Mesenchymal stem cell (in vitro differentiated cells and primary cell): ENCODE measurements around the gene HERC3.

ENCODE experiments used
- DNase-seq: peaks from one replicate; pipeline ENCODE4 v3.0.0-alpha.2; 2013
- H2AFZ ChIP-seq: one replicate; pipeline ENCODE4 v1.6.1; 2013; ENCODE audit warnings: low read depth, mild to moderate bottlenecking, control low read depth, inconsistent platforms, low read length, moderate library complexity
- H2AK5ac ChIP-seq: 2 replicates; pipeline ENCODE4 v1.6.1; 2013; ENCODE audit warnings: low read length, moderate library complexity, mild to moderate bottlenecking, inconsistent platforms; ENCODE audit not compliant: severe bottlenecking
- H2BK120ac ChIP-seq: one replicate; pipeline ENCODE4 v1.6.1; 2013; ENCODE audit warnings: low read depth, mild to moderate bottlenecking, inconsistent platforms, low read length, moderate library complexity
- H2BK12ac ChIP-seq, 2 experiments: one replicate each; pipeline ENCODE4 v1.6.1; 2013; ENCODE audit warnings: inconsistent platforms in 2 of 2, low read length in 2 of 2, mild to moderate bottlenecking in 2 of 2, moderate library complexity in 2 of 2, control low read depth in 1 of 2
- H2BK15ac ChIP-seq: one replicate; pipeline ENCODE4 v1.6.1; 2013; ENCODE audit warnings: mild to moderate bottlenecking, low read depth, inconsistent platforms; ENCODE audit not compliant: poor library complexity, severe bottlenecking
- H2BK5ac ChIP-seq: 2 replicates; pipeline ENCODE4 v1.6.1; 2013; ENCODE audit warnings: low read depth, mild to moderate bottlenecking, low read length, control low read depth, inconsistent platforms; ENCODE audit not compliant: poor library complexity, severe bottlenecking
- H3K14ac ChIP-seq, 2 experiments: one replicate each; pipeline ENCODE4 v1.6.1; 2013; ENCODE audit warnings: inconsistent platforms in 2 of 2, low read length in 2 of 2, control low read depth in 1 of 2, mild to moderate bottlenecking in 1 of 2, moderate library complexity in 1 of 2
- H3K18ac ChIP-seq, 2 experiments: one replicate each; pipeline ENCODE4 v1.6.1; 2013; ENCODE audit warnings: inconsistent platforms in 2 of 2, low read length in 2 of 2, control low read depth in 1 of 2, low read depth in 1 of 2, mild to moderate bottlenecking in 1 of 2
- H3K23ac ChIP-seq, 2 experiments: one replicate each; pipeline ENCODE4 v1.6.1; 2013; ENCODE audit warnings: inconsistent platforms in 2 of 2, low read length in 2 of 2, mild to moderate bottlenecking in 2 of 2, moderate library complexity in 2 of 2, control low read depth in 1 of 2
- H3K27ac ChIP-seq: 2 replicates; pipeline ENCODE4 v1.5.1; 2013; ENCODE audit warnings: mild to moderate bottlenecking, moderate library complexity, low read length, control low read depth, inconsistent platforms; ENCODE audit not compliant: poor library complexity, severe bottlenecking
- H3K27me3 ChIP-seq, 2 experiments: 2 replicates each; pipeline versions ENCODE4 v1.6.1 to v1.7.0; 2013; ENCODE audit warnings: low read length in 2 of 2, mild to moderate bottlenecking in 2 of 2, moderate library complexity in 2 of 2, control low read depth in 1 of 2, inconsistent platforms in 1 of 2; ENCODE audit not compliant: control insufficient read depth in 1 of 2, insufficient read depth in 1 of 2
- H3K36me3 ChIP-seq, 2 experiments: 2 replicates each; pipeline versions ENCODE4 v1.6.1 to v1.7.0; 2013; ENCODE audit warnings: low read length in 2 of 2, control low read depth in 1 of 2, inconsistent platforms in 1 of 2, low read depth in 1 of 2, mild to moderate bottlenecking in 1 of 2; ENCODE audit not compliant: insufficient read depth in 2 of 2, control insufficient read depth in 1 of 2
- H3K4ac ChIP-seq, 2 experiments: one replicate each; pipeline ENCODE4 v1.6.1; 2013; ENCODE audit warnings: inconsistent platforms in 2 of 2, low read length in 2 of 2, mild to moderate bottlenecking in 2 of 2, moderate library complexity in 2 of 2, control low read depth in 1 of 2, low read depth in 1 of 2
- H3K4me1 ChIP-seq: 2 replicates; pipeline ENCODE4 v1.6.1; 2013; ENCODE audit warnings: low read depth, low read length, control low read depth; ENCODE audit not compliant: control insufficient read depth, insufficient read depth
- H3K4me2 ChIP-seq: 2 replicates; pipeline ENCODE4 v1.6.1; 2013; ENCODE audit warnings: low read length, mild to moderate bottlenecking, inconsistent platforms; ENCODE audit not compliant: poor library complexity, severe bottlenecking
- H3K4me3 ChIP-seq, 2 experiments: 2 replicates each; pipeline versions ENCODE4 v1.5.1 to v1.7.0; 2013; ENCODE audit warnings: low read length in 2 of 2, mild to moderate bottlenecking in 2 of 2, control low read depth in 1 of 2, low read depth in 1 of 2; ENCODE audit not compliant: insufficient read depth in 1 of 2
- H3K79me1 ChIP-seq: replicated peaks from 2 replicates; pipeline ENCODE4 v1.6.1; 2013; ENCODE audit warnings: mild to moderate bottlenecking, control low read depth, low read length, inconsistent platforms; ENCODE audit not compliant: poor library complexity, severe bottlenecking
- H3K9ac ChIP-seq: 2 replicates; pipeline ENCODE4 v1.7.0; 2013; ENCODE audit warnings: mild to moderate bottlenecking, low read length, moderate library complexity
- H3K9me3 ChIP-seq: 2 replicates; pipeline ENCODE4 v1.7.0; 2013; ENCODE audit warnings: mild to moderate bottlenecking, low read length; ENCODE audit not compliant: control insufficient read depth
- H4K8ac ChIP-seq: one replicate; pipeline ENCODE4 v1.6.1; 2013; ENCODE audit warnings: inconsistent platforms, mild to moderate bottlenecking, low read length, moderate library complexity
- H4K91ac ChIP-seq: one replicate; pipeline ENCODE4 v1.6.1; 2013; ENCODE audit warnings: mild to moderate bottlenecking, low read length, inconsistent platforms
- WGBS: methylation state at CpG from one replicate; pipeline ENCODE4 v1.1.7; 2013; ENCODE audit warnings: mixed read lengths; 5-methylcytosine and 5-hydroxymethylcytosine counted together

Gene HERC3

DNA sequence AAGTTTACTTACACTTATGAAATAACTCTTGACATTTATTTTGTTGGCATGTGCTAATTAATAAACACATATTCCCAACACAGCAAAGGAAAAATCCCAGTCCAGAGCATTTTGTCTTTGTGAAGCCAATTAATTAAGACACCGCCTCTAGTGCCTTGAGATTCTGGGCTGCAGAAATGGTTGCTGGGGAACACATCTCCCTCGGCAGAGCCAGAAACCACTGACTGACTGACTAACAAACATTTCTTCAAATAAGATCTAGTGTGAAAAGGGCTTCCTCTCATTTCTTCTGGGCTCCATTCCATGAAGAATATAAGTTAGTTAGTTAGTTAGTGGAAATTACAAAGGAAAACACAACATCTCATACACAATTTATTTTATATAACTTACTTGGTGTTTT, 133.7 kb downstream of the HERC3 start:
- no peak overlapping the region for H3K9ac ChIP-seq
- H3K4me1 ChIP-seq = no peaks in the 10 kb centered on the region
- no peak for DNase-seq
- H3K27ac ChIP-seq = no peak overlapping the region
- H3K36me3 ChIP-seq = peaks cover 32 to 85% of the 10 kb centered on the region in 2 experiments
- WGBS = 85% methylated on average over 2 of the region's 2 CpGs
- H3K18ac ChIP-seq = no peak overlapping the region
- H3K4me3 ChIP-seq = no peak overlapping the region
- no peak overlapping the region for H2BK15ac ChIP-seq
- no peak overlapping the region for H2BK5ac ChIP-seq
- H3K79me1 ChIP-seq = no peaks in the 10 kb centered on the region
- H3K4ac ChIP-seq = no peak overlapping the region
- no peak overlapping the region for H2BK12ac ChIP-seq
- H3K4me2 ChIP-seq = no peak overlapping the region
- H4K8ac ChIP-seq = no peak overlapping the region
- no peak overlapping the region for H2AK5ac ChIP-seq
- no peaks in the 10 kb centered on the region for H3K27me3 ChIP-seq
- no peak overlapping the region for H3K23ac ChIP-seq
- H2BK120ac ChIP-seq = no peak overlapping the region
- no peak overlapping the region for H3K14ac ChIP-seq
- H4K91ac ChIP-seq = no peak overlapping the region
- no peak overlapping the region for H2AFZ ChIP-seq
- H3K9me3 ChIP-seq = no peaks in the 10 kb centered on the region

DNA sequence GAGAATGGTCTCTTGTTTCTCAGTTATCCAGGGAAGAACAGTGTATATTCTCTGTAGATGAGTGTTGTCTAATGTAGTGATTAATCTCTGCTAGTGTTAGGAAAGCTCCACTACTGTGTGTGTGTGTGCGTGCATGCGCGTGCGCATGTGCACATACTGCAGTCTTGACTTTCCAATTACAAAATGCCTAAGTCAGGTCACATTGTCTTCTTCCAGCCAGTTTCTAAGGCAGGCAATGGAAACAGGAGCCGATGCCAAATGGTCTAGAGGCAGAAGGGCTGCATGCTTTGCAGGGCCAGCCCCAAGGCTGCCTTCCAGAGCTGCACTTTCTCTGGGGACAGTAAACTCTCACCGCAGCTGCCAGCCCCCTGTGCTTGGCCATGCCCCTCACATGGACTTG, 135.9 kb downstream of the HERC3 start:
- Histone ChIP-seq H3K9me3 (no peaks in the 10 kb centered on the region), H2AFZ (no peak overlapping the region), H2BK5ac (no peak overlapping the region), H2AK5ac (no peak overlapping the region), H3K36me3 (peaks cover 27 to 81% of the 10 kb centered on the region in 2 experiments), H4K8ac (no peak overlapping the region), H3K14ac (no peak overlapping the region), H3K27ac (no peak overlapping the region), H3K9ac (no peak overlapping the region), H2BK120ac (no peak overlapping the region), H3K4me1 (no peaks in the 10 kb centered on the region), H4K91ac (no peak overlapping the region), H3K79me1 (no peaks in the 10 kb centered on the region), H3K4ac (no peak overlapping the region), H2BK12ac (no peak overlapping the region), H3K4me3 (no peak overlapping the region), H3K23ac (no peak overlapping the region), H2BK15ac (no peak overlapping the region), H3K27me3 (no peaks in the 10 kb centered on the region), H3K18ac (no peak overlapping the region), H3K4me2 (no peak overlapping the region)
- 96% methylated on average over 6 of the region's 6 CpGs for WGBS
- DNase-seq = no peak

DNA sequence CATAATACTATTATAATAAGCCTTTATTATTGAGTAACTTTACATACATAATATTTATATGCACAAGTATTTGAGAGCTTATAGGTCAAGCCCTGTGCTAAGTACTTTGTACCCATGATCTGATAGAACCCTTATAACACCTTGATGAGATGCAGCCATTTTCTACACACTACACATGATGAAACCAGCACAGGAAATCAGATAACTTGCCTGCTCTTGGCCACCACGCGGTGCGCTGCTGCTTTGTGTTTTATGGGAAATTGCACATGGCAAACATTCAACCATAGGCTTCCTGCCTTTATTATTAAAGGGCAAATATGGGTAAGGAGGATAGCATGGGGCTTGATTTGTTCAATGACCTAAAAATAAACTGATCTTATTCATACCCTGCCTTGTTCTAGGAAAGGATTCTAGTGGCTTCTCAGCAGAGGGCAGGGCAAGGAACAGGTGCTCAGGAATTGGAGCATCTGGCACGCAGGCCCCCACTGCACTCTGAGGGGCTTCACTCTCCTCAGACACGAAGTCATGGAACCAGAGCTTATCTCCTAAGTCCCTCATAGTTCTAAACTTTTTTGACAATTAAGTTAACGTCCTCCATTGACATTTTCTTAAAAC, 137.0 kb downstream of the HERC3 start:
- Histone ChIP-seq H2BK120ac (no peak overlapping the region), H2BK12ac (no peak overlapping the region), H3K79me1 (no peaks in the 10 kb centered on the region), H3K27me3 (no peaks in the 10 kb centered on the region), H3K4ac (no peak overlapping the region), H2BK5ac (no peak overlapping the region), H3K4me2 (no peak overlapping the region), H3K4me1 (no peaks in the 10 kb centered on the region), H3K18ac (no peak overlapping the region), H2AFZ (no peak overlapping the region), H3K27ac (no peak overlapping the region), H3K36me3 (peaks cover 25 to 74% of the 10 kb centered on the region in 2 experiments), H2BK15ac (no peak overlapping the region), H2AK5ac (no peak overlapping the region), H4K8ac (no peak overlapping the region), H3K14ac (no peak overlapping the region), H4K91ac (no peak overlapping the region), H3K9ac (no peak overlapping the region), H3K9me3 (no peaks in the 10 kb centered on the region), H3K23ac (no peak overlapping the region), H3K4me3 (no peak overlapping the region)
- DNase-seq = no peak
- 100% methylated on average over 6 of the region's 6 CpGs for WGBS

DNA sequence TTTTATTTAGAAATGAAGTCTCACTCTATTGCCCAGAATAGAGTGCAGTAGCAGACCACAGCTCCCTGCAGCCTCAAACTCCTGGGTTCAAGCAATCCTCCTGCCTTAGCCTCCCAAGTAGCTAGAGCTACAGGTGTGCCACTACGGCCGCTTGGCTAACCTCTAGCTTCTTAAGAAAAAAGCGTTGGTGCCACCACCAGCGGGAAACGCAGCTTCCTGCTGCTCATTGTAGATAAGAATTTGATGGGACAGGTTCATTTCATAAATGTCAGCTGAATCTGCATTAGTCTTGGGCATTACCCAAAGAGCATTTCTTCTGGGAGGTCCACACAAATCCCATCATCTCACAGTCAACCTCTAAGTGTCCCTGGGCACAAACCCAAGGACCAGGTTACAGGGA, 138.5 kb downstream of the HERC3 start:
- H2AK5ac ChIP-seq = no peak overlapping the region
- no peak overlapping the region for H3K9ac ChIP-seq
- no peak overlapping the region for H2BK5ac ChIP-seq
- no peak overlapping the region for H3K23ac ChIP-seq
- H2BK12ac ChIP-seq = no peak overlapping the region
- no peak overlapping the region for H3K4me3 ChIP-seq
- no peak overlapping the region for H3K4me2 ChIP-seq
- peaks cover 28 to 72% of the 10 kb centered on the region in 2 experiments for H3K36me3 ChIP-seq
- no peak overlapping the region for H4K91ac ChIP-seq
- no peak overlapping the region for H4K8ac ChIP-seq
- H3K4me1 ChIP-seq = no peaks in the 10 kb centered on the region
- H3K14ac ChIP-seq = no peak overlapping the region
- 100% methylated on average over 2 of the region's 5 CpGs for WGBS
- H3K79me1 ChIP-seq = no peaks in the 10 kb centered on the region
- no peaks in the 10 kb centered on the region for H3K9me3 ChIP-seq
- H3K18ac ChIP-seq = no peak overlapping the region
- H2BK120ac ChIP-seq = no peak overlapping the region
- no peak overlapping the region for H2AFZ ChIP-seq
- H3K27ac ChIP-seq = no peak overlapping the region
- no peak overlapping the region for H3K4ac ChIP-seq
- no peak for DNase-seq
- H3K27me3 ChIP-seq = no peaks in the 10 kb centered on the region
- H2BK15ac ChIP-seq = no peak overlapping the region
